ENCODE data around the gene IGSF9B. TPM values are rescaled to one million over a fixed set of nuclear protein-coding genes. Genes with fewer than 3 reads are reported as not detected.

IGSF9B gene
- total RNA-seq, 1 experiment from 2014 or later, result 2.2 TPM

GRCh38 chr11:133974836-133975487 lies 18.2 kb upstream of the IGSF9B start:
- in situ Hi-C loops (cut with HindIII; ENCODE audit: low pct_unique_long_range_greater_than_20kb, low sequenced_read_pairs) (no loop called here), intact Hi-C loops (cut with micrococcal nuclease; ENCODE audit: unreplicated experiment) (no loop called here)
- Histone ChIP-seq H3K36me3 (ENCODE audit: control insufficient read depth, insufficient read depth, low read length) (no peaks in the 10 kb centered on the region), H3K4me1 (ENCODE audit: control insufficient read depth, insufficient read depth, low read length) (no peaks in the 10 kb centered on the region; the same call in 1 of the 2 replicates), H3K27ac (ENCODE audit: low read length) (no peak overlapping the region), H3K9me3 (ENCODE audit: control insufficient read depth, insufficient read depth, low read depth, low read length) (no peaks in the 10 kb centered on the region), H3K27me3 (ENCODE audit: control insufficient read depth, insufficient read depth, low read length) (peaks cover 27% of the 10 kb centered on the region), H3K4me3 (ENCODE audit: low read depth in 2 of 2, low read length in 2 of 2) (no peak overlapping the region)
- BruUV-seq (replicated peaks), result no TSS peak
- ATAC-seq (no peak; the same call in 1 of the 2 replicates), DNase-seq (ENCODE audit: low read depth, low spot score) (no peak)
- TF ChIP-seq POLR2AphosphoS5 (IDR thresholded peaks at IDR 0.05; ENCODE audit: low read depth, low read length) (no peak), CTCF (IDR thresholded peaks at IDR 0.05) (no peak), SIN3A (IDR thresholded peaks at IDR 0.05; ENCODE audit: borderline replicate concordance, insufficient read depth, low read depth, low read length) (no peak), REST (IDR thresholded peaks at IDR 0.05; ENCODE audit: insufficient read depth in 1 of 2, low read depth in 2 of 2, low read length in 1 of 2) (no peak), TCF7L2 (IDR thresholded peaks at IDR 0.05; ENCODE audit: low read depth, low read length) (no peak)
- POLR2A ChIA-PET, result no interaction called here
- CTCF ChIA-PET, result no interaction called here

DNA sequence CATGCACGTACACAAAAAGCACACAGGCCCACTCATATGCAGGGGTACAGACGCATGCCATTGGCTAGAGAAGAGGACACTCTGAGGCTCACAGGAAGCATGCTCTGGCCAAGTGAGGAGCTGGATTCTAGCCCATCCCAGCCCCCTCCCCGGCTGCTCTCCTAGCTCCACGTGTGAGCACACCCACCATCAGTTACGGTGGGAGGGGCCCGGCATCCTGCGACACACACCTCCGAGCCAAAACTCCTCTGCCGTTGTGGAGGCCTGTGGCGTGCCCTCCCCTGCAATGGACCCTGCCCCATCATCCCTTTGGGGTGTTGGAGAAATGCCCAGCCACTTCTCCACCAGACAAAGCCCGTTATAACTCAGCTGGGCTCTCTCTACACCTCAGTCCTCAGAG lies 15.1 kb upstream of the IGSF9B start:
- Histone ChIP-seq H3K4me3 (ENCODE audit: low read depth in 2 of 2, low read length in 2 of 2) (no peak overlapping the region), H3K27me3 (ENCODE audit: control insufficient read depth, insufficient read depth, low read length) (peaks cover 35% of the 10 kb centered on the region), H3K4me1 (ENCODE audit: control insufficient read depth, insufficient read depth, low read length) (no peaks in the 10 kb centered on the region; the same call in 1 of the 2 replicates), H3K36me3 (ENCODE audit: control insufficient read depth, insufficient read depth, low read length) (no peaks in the 10 kb centered on the region), H3K27ac (ENCODE audit: low read length) (no peak overlapping the region), H3K9me3 (ENCODE audit: control insufficient read depth, insufficient read depth, low read depth, low read length) (no peaks in the 10 kb centered on the region)
- POLR2A ChIA-PET, result no interaction called here
- ATAC-seq (no peak), DNase-seq (ENCODE audit: low read depth, low spot score) (no peak)
- intact Hi-C loops (cut with micrococcal nuclease; ENCODE audit: unreplicated experiment), result no loop called here
- no TSS peak for BruUV-seq (replicated peaks)
- in situ Hi-C loops (cut with HindIII; ENCODE audit: low pct_unique_long_range_greater_than_20kb, low sequenced_read_pairs), result no loop called here
- TF ChIP-seq TCF7L2 (IDR thresholded peaks at IDR 0.05; ENCODE audit: low read depth, low read length) (no peak), POLR2AphosphoS5 (IDR thresholded peaks at IDR 0.05; ENCODE audit: low read depth, low read length) (no peak), CTCF (IDR thresholded peaks at IDR 0.05) (no peak), SIN3A (IDR thresholded peaks at IDR 0.05; ENCODE audit: borderline replicate concordance, insufficient read depth, low read depth, low read length) (no peak), REST (IDR thresholded peaks at IDR 0.05; ENCODE audit: insufficient read depth in 1 of 2, low read depth in 2 of 2, low read length in 1 of 2) (no peak)
- CTCF ChIA-PET, result no interaction called here

Data from Panc1 (cell line).